Measurements from ENCODE around the gene TBKBP1. TPM values are rescaled to one million over a fixed set of nuclear protein-coding genes. Genes with fewer than 3 reads are reported as not detected.

Gene TBKBP1
- total and polyA plus RNA-seq, 2 of the 4 experiments (the other 2 are of a cell fraction) = 3.4 to 8.5 TPM

- TF ChIP-seq MXI1 (IDR thresholded peaks at IDR 0.05; ENCODE audit: borderline replicate concordance, low read depth, low read length) (no peak), RAD21 (IDR thresholded peaks at IDR 0.05; ENCODE audit: low read length) (no peak), BHLHE40 (IDR thresholded peaks at IDR 0.05; ENCODE audit: low read depth, low read length) (no peak), CHD1 (IDR thresholded peaks at IDR 0.05; ENCODE audit: low read depth, low read length) (no peak), CTCF (conservative IDR thresholded peaks at IDR 0.05; ENCODE audit: low read depth, low read length) (no peak), FOS (IDR thresholded peaks at IDR 0.05; ENCODE audit: low read depth, low read length) (no peak), ELK1 (IDR thresholded peaks at IDR 0.05; ENCODE audit: borderline replicate concordance, low read depth, low read length) (no peak), RCOR1 (IDR thresholded peaks at IDR 0.05; ENCODE audit: insufficient replicate concordance, low read length) (no peak), CEBPB (IDR thresholded peaks at IDR 0.05; ENCODE audit: low read depth, low read length) (no peak), MAZ (IDR thresholded peaks at IDR 0.05; ENCODE audit: borderline replicate concordance, low read depth, low read length) (no peak), USF2 (IDR thresholded peaks at IDR 0.05; ENCODE audit: low read depth, low read length) (no peak), MAFK (IDR thresholded peaks at IDR 0.05; ENCODE audit: low read depth, low read length) (no peak), NFE2L2 (IDR thresholded peaks at IDR 0.05; ENCODE audit: low read depth, low read length) (no peak), POLR2A (IDR thresholded peaks at IDR 0.05; ENCODE audit: low read depth, low read length) (no peak), SMC3 (IDR thresholded peaks at IDR 0.05; ENCODE audit: low read depth, low read length) (no peak)
- POLR2A ChIA-PET (ENCODE audit: unreplicated experiment) = interaction anchor here (0.5 kb wide), 1 partner anchor 8 kb away, joined by 5 read pairs; no protein-coding TSS in a partner anchor
- in situ Hi-C loops (cut with MboI; ENCODE audit: low sequenced_read_pairs) = no loop called here
Observed at GRCh38 chr17:47687328-47687690, 6.7 kb upstream of the TBKBP1 start.

More at GRCh38 chr17:47687328-47687690, 6.7 kb upstream of the TBKBP1 start:
- intact Hi-C loops (cut with micrococcal nuclease) = no loop called here
- no peak overlapping the region for H2AK5ac ChIP-seq (ENCODE audit: low read depth, low read length)
- H2AK9ac ChIP-seq (replicated peaks; ENCODE audit: low read depth, low read length, poor library complexity) = no peak overlapping the region
- no peak overlapping the region for H3K4me3 ChIP-seq (ENCODE audit: insufficient read depth, low read depth, low read length)
- dilution Hi-C loops (cut with HindIII; ENCODE audit: low sequenced_read_pairs, unreplicated experiment) = no loop called here
- H2BK15ac ChIP-seq (ENCODE audit: low read depth, low read length) = no peak overlapping the region
- no peaks in the 10 kb centered on the region for H3K9me3 ChIP-seq (ENCODE audit: control insufficient read depth, insufficient read depth, low read length)
- no peak overlapping the region for H2AFZ ChIP-seq (replicated peaks; ENCODE audit: low read length, poor library complexity)
- no peak overlapping the region for H3K18ac ChIP-seq (ENCODE audit: low read depth, low read length)
- no peak overlapping the region for H3K4me2 ChIP-seq (ENCODE audit: low read depth, low read length)
- H3K9me1 ChIP-seq (ENCODE audit: insufficient read depth, low read length) = peaks cover 17% of the 10 kb centered on the region
- H4K20me1 ChIP-seq (ENCODE audit: insufficient read depth, low read length) = peaks cover 41% of the 10 kb centered on the region
- peaks cover 8 to 33% of the 10 kb centered on the region in 2 experiments for H3K79me1 ChIP-seq (ENCODE audit: low read depth in 1 of 2, low read length in 2 of 2)
- no peak overlapping the region for H4K8ac ChIP-seq (ENCODE audit: low read depth in 2 of 2, low read length in 2 of 2)
- peaks cover 14% of the 10 kb centered on the region for H3K36me3 ChIP-seq (ENCODE audit: control insufficient read depth, insufficient read depth, low read length)
- BruUV-seq (replicated peaks) = no TSS peak
- no peak overlapping the region for H3K4ac ChIP-seq (ENCODE audit: low read depth, low read length)
- no peak overlapping the region for H4K91ac ChIP-seq (ENCODE audit: insufficient read depth, low read depth, low read length)
- CTCF ChIA-PET = no interaction called here
- H3K14ac ChIP-seq (replicated peaks; ENCODE audit: low read depth, low read length) = no peak overlapping the region
- H4K5ac ChIP-seq (ENCODE audit: low read depth, low read length) = no peak overlapping the region
- H3K27me3 ChIP-seq (ENCODE audit: control insufficient read depth, insufficient read depth, low read length) = no peaks in the 10 kb centered on the region; the same call in 1 of the 2 replicates
- DNase-seq (no peak), ATAC-seq (ENCODE audit: low read depth) (no peak)
- no peak overlapping the region for H2BK120ac ChIP-seq (ENCODE audit: low read depth, low read length)
- no peak overlapping the region for H2BK20ac ChIP-seq (ENCODE audit: low read depth, low read length)
- no peak overlapping the region for H3K9ac ChIP-seq (ENCODE audit: low read depth, low read length)
- no peak overlapping the region for H3K23ac ChIP-seq (ENCODE audit: low read depth, low read length)
- no peak overlapping the region for H2BK5ac ChIP-seq (ENCODE audit: low read depth, low read length, poor library complexity, severe bottlenecking)
- H3K56ac ChIP-seq (ENCODE audit: extremely low read depth, insufficient read depth, low read length) = no peak overlapping the region; the same call in 1 of the 2 replicates
- H3K4me1 ChIP-seq (ENCODE audit: control insufficient read depth, insufficient read depth, low read length) = peaks cover 20% of the 10 kb centered on the region
- no peak overlapping the region for H3K27ac ChIP-seq (ENCODE audit: insufficient read depth, low read length)

Measured in IMR-90 (cell line).